T-helper 1 cell (primary cell): ENCODE data around the gene TNF.
A peak's percentile ranks its signal among the peaks of the same experiment; 100 is the strongest.
"Not testable (repeated sequence)": the region's sequence is repeated elsewhere in the genome, so short reads cannot be mapped to it uniquely, and the experiment has no call there.

Source experiments
- DNase-seq, 5 donors: peaks; one replicate each; pipeline ENCODE4 v3.0.0-alpha.2; 2012 to 2020

Gene TNF

DNA sequence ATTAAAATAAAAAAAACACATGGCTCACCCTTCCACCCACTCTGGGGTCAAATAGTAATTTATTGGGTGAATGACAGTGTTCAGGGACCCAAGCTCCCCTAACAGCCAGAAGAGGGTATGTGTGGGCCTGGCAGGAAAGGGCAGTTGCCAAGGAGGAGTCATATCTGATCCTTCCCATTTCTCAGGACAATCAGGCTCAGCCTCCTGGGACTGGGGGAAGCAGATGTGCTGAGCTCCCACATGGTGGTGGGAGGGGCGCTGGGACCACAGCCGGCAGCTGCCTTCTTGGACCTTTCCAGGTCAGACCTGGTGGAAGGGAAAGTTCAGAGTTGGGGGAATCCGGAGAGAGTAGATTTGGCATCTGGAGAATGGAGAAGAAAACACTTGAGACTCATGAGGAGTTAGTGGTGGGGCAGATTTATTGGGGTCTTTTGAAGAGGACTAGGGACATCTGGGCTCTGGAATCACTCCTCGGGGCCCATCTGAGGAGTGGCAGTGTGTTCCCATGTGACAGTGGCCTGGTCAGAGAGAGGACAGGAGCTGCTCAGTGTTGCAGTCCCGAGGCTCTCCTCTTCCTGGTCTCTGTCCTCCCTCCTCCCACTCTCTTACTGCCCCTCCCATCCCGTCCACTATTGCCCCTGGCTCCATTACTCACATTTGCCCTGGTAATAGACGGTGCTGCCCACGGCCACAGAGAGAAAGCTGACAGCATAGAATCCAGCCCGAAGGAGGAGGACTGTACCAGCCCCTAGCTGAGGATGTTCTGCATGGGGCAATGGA is 13.7 kb downstream of the TNF start:
- DNase-seq = no peak

DNA sequence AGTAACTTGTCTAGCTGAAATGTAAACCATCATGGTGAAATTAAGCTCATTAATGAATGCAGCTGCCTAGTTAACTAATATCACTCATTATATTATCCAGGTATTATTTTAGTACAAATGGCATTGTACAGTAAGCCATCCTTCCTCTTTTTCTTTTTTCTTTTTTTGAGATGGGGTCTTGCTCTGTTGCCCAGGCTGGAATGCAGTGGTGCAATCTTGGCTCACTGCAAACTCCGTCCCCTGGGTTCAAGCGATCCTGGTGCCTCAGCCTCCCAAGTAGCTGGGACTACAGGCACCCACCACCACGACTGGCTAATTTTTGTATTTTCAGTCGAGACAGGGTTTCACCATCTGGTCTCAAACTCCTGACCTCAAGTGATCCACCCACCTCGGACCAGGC is 15.3 kb downstream of the TNF start:
- DNase-seq = not testable (repeated sequence)

DNA sequence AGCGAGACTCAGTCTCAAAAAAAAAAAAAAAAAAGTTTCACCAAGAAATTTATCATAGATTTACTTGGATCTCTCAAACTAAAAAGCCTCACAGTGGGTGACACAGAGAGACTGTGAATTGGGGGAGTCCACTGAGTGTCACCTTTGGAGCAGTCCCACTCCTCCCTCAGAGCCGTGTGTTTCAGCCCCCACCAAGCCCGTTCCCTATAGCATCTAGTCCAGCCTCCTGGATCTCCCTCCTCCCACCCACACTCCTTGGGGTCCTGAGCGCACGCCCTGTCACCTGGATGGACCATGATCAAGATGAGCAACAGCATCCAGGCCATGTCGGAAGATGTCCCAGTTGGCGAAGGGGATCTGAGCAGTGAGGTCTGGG is 17.0 kb downstream of the TNF start:
- DNase-seq = no peak

DNA sequence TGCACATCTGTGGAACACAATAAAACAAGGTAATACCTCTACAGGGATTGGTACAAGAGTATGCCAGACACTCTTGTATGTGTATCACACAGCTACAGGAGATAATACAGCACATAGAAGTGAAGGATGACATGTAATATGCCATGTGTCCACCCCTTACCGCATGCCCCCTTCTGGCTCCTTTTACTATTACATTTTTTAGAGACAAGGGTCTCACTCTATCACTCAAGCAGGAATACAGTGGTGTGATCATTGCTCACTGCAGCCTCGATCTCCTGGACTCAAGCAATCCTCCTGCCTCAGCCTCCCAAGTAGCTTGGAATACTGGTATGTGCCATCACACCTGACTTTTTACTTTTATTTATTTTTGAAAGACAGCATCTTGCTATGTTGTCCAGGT is 21.6 kb downstream of the TNF start:
- DNase-seq = peak in 3 of 5 donors; percentile 35 to 79 (median 54)

GRCh38 chr6:31607317-31607716 is 32.0 kb downstream of the TNF start:
- DNase-seq = no peak

- DNase-seq = no peak
Measured at GRCh38 chr6:31609519-31610406, 34.4 kb downstream of the TNF start.

DNA sequence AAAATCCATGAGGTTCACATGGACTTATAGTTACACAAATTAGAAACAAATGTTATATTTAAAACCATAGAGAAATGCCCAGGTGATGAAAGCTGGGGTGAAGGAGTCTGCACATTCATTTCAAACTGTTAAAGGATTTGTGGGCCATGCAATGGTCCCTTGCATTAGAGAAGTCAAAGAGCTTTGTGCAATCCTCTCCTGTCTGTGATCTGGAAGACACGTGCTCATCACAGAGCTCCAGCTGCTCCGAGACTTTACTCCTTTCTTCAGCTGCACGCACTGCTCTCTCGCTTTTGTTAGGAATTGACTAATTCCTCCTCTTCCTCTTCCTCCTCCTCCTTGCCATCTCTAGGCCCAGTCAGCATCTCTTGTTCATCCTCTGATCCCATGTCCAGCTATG is 35.6 kb downstream of the TNF start:
- no peak for DNase-seq

- DNase-seq = no peak
Measured at GRCh38 chr6:31614075-31614619, 38.8 kb downstream of the TNF start.

DNA sequence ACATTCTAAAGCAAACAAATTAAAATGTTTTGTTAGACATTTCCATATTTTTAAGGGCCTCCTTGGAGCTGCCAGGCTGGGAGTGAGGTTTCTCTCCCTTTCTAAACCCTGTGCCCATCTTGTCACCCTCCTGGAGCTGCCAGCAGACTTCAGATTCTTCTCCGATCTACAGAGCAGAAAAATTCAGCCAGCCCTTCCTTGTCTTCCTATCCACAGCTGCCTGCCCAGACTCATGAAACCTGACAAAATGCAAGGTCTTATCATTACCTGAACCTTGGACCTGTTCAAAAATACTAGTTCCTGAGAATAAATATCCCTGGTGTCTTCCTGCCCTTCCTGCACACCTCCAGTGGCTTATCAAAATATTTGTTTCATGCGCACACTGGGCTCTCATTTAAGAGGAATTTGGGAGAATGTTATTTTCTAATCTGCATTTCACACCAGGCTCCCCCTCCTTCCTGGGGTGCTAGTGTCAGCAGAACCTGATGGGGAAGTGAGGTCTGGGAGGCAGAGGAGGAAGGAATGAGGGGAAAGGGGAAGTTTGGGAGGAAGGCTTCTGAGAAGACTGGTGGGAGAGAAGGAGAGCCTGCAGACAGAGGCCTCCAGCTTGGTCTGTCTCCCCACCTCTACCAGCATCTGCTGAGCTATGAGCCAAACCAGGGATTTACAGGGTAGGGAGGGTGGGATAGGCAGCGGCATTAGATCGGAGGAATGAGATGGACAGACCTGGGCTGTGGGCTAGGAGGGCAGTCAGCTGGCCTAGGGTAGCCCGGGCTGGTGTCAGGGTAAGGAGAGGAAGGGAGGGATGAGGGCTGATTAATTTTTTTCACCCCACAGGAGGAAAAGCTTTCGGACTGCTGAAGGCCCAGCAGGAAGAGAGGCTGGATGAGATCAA is 39.6 kb downstream of the TNF start, which contains the start of gene AIF1:
AIF1 (plus strand) TSS at position 551 of the 895 bp plus-strand sequence; CDS start at position 647, 96 bp downstream.
- DNase-seq = no peak

- peak in 1 of 5 donors; percentile 33 for DNase-seq
Measured at GRCh38 chr6:31615748-31616147, 40.4 kb downstream of the TNF start.

DNA sequence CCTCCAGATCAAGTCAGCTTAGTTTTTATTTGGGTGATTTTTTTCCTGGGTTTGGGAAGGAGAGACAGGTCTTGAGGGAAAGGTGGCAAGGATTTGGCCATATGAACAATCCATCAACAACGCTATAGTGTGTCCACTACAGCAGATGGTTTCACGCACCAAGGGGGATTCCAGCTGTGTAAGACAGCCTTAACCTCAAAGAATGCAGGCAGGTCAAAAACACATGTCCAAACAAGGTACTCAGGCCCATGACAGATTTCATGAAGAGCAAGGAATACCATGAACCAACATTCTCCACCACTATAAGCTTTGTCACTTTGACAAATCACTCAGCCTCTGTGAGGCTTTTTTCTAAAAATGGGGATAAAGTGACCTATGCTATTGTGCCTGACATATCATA is 41.6 kb downstream of the TNF start:
- DNase-seq = no peak

DNA sequence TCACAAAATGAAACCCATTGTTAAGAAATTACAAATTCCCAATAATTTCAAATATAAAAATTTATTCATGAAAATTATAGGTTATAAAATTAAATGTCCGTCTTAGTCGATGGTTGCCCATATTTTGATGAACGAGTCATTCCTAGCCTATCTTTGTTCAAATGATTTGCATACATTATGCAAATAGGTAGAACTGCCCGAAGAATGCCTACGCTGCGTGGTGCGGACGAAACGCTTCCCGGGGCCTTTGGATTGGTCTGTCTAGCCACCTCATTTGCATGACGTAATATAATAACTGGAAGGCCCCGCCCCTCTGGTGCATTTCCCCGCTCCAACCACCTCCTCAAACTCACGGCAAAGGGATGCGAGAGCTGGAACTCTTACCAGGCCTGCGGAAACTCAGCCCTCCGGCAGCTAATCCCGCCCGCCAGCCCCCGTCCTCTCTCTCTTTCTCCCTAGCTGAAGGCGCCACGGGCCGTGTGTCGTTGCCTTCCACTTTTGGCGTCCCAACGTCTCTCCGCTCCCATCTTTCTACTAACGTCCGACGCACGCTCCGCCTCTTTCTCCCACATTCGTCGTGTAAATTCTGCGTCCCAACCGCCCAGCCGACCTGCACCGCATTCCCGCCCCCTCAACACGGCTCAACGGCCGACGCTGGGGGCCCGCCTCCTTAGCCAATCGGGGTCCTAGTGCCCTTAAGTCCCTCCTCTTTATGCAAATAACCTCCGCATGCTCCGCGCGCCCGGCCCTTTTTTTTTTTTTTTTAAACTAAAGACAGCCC is 44.6 kb downstream of the TNF start:
- DNase-seq = peak; percentile 93 to 100 (median 95)

DNA sequence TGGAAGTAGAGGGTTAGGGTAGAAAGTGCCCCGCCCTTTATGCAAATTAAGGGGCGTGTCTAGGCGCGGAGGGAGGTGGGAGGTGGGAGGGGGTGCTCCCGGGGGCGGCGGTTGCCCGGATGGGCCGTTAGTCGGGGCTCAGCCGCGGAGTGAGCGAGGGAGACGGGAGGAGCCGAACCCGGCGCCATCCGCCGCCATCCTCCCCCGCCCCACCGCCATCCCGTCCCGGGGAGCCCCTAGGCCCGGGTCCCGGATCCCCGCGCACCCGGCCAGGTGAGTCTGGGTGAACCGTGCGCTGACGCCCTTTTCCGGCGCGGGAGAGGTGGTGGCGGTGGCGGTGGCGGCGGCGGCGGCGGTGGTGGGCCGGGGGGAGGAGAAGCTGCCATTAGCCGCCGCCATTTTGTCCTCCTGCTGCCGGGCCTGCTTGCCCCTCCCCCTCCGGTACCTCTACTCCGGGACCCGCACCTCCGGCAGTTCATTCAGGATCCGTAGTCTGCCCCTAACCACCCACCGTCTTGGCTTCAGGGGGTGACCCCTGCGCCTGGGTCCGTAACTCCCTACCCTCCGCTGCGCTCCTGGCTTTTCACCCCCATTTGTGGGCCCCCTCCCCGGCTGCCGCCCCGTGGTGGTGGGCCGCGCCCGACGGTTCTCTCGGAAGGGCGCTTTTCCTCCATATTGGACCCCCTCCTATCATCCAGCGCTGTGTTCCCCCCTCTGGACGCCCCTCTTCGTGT is 45.4 kb downstream of the TNF start, which contains the start of gene PRRC2A:
PRRC2A (plus strand) TSS at position 130 of the 734 bp plus-strand sequence. CDS start 2,075 bp downstream, outside the sequence.
- peak in 3 of 5 donors; percentile 91 to 93 (median 91) for DNase-seq

DNA sequence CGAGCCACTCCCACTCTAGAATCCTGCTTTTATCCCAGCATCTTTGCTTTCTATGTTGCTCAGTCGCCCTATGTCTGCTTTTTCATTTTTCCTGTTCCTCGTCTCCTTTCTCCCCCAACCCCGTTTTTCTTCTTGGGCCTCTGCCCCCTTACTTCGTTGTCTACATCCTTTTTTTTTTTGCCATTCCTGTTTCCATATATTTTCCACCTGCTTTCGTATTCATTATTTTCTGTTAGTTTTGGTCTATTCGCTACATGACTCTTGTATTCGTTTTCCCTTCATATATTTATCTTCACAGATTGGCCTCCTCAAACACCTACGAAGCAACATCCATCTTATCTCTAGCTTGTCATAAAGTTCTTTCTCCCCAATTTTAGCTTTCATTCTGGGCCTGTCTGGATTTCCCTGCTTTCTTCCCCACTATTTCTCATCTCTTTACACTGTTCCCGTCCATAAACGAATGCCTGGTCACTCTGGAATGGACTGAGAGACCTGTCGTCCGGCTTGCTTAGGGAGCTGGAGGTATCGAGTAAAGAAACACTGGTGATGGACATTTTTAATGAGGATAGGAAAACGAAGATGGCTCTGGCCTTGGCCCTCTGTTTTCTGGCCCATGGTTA is 46.1 kb downstream of the TNF start:
- no peak for DNase-seq

DNA sequence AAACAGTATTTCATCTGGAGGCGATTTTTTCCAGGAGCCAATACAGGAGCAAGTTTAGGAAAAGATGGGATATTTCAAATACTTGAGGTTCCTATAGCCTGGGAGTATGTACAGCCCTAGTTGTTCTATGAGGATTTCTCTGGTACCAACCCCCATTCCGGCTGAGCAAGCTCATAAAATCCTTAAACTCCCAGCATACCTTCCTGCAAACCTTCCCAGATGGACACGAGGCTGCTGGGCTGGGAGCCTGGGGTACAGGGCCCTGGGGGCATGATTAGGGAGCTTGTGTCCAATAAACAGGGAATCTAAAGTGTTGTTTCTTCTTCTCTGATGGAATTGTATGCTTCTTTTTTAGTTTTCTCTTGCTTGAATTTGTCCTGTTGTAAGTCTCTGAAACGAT is 46.6 kb downstream of the TNF start:
- no peak for DNase-seq

DNA sequence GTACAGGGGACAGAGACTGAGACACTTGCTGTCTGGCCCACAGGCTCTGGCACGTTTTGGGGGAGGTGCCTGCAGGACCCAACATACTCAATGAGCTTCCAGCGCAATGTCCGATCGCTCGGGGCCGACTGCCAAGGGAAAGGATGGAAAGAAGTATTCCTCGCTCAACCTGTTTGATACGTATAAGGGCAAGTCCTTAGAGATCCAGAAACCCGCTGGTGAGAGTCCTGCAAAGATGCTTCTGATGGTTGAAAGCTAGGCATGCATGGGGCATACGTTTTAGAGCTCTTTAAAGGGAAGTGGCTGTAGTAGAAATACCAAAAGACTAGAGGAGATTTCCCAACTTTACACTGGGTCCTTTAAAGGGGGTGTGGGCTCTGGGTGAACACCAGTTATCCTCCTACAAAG is 47.3 kb downstream of the TNF start:
- no peak for DNase-seq

DNA sequence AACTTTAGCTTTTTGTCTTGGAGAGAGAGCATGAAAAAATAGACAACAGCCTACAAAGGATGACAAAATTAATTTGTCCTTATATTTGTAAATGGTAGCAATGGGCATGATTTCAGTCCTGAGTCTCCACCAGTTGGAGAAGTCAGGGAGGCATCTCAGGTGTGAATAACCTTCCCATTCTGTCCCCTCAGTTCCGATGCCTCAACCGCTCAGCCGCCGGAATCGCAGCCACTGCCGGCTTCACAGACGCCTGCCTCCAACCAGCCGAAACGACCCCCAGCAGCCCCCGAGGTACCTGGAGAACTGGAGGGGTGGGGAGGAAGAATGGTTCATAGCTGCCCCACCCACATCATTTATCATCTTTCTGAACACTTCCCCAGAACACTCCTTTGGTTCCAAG is 48.7 kb downstream of the TNF start:
- DNase-seq = no peak

- DNase-seq = no peak
Measured at GRCh38 chr6:31626952-31627351, 51.6 kb downstream of the TNF start.

- no peak for DNase-seq
Measured at GRCh38 chr6:31627690-31628287, 52.4 kb downstream of the TNF start.
